HCT116 (cell line): Measurements from ENCODE around the gene UGDH. TPM values are rescaled to one million over a fixed set of nuclear protein-coding genes. Genes with fewer than 3 reads are reported as not detected.

Experiments used
- ATAC-seq: fragments of 200-7000 bp; cut with Tn5 transposase; 2 replicates; pipeline ENCODE4 v1.9.1; 2020; ENCODE audit warnings: mild to moderate bottlenecking, moderate library complexity
- BruUV-seq: library from RNA; stranded (reverse); fragments of 400-500 nt; replicated peaks from 2 replicates; lab custom pipeline; 2021; lab: Mats Ljungman, UMichigan
- CTCF ChIA-PET: fragments of 300-600 bp; sonication (Branson Sonifier 250); formaldehyde crosslinking; loops from one replicate; lab custom pipeline; 2021; ENCODE audit warnings: antibody characterized with exemption; lab: Charles Lee
- POLR2A ChIA-PET: fragments of 300-600, 350-600 bp; sonication (Branson Sonifier 250); formaldehyde crosslinking; loops from one replicate; lab custom pipeline; 2021; ENCODE audit warnings: antibody characterized with exemption; lab: Charles Lee
- RAD21 ChIA-PET, 2 experiments: fragments of 300-600 bp; sonication (Branson Sonifier 250); formaldehyde crosslinking; loops; one replicate each; lab custom pipeline; 2023; ENCODE audit warnings: low total read pairs in 2 of 2; ENCODE audit not compliant: uncharacterized antibody in 2 of 2, unreplicated experiment in 2 of 2, low non-redundant PET in 1 of 2; lab: Charles Lee
- DNase-seq: peaks from one replicate; pipeline ENCODE4 v3.0.0-alpha.2; 2010; ENCODE audit warnings: low read depth, low spot score
- H2AFZ ChIP-seq: fragments of 200-600 bp; shearing (Covaris generic), sonication (generic); 2 replicates; pipeline ENCODE4 v1.6.1; 2017; ENCODE audit warnings: low read depth, mixed run types, mixed read lengths, antibody characterized with exemption, low read length; ENCODE audit not compliant: poor library complexity, severe bottlenecking
- H3K27ac ChIP-seq: 2 replicates; pipeline ENCODE4 v1.5.1; 2012; ENCODE audit warnings: low read depth, low read length
- H3K27me3 ChIP-seq: fragments of 200-600 bp; sonication (generic); 2 replicates; pipeline ENCODE4 v1.6.1; 2016; ENCODE audit warnings: mixed run types, low read length, mixed read lengths; ENCODE audit not compliant: insufficient read depth
- H3K36me3 ChIP-seq, 2 experiments: fragments of 200-500 bp in 1 of 2; fragments of 200-600 bp in 1 of 2; sonication (Bioruptor generic) in 1 of 2; sonication (generic) in 1 of 2; 2 replicates each; pipeline versions ENCODE4 v1.5.1 to v1.6.1; 2014 to 2016; ENCODE audit warnings: low read length in 2 of 2, inconsistent platforms in 1 of 2, mixed read lengths in 1 of 2, mixed run types in 1 of 2; ENCODE audit not compliant: insufficient read depth in 2 of 2, control insufficient read depth in 1 of 2
- H3K4me1 ChIP-seq, 2 experiments: fragments of 200-600 bp in 1 of 2; sonication (generic) in 1 of 2; 2 replicates each; pipeline versions ENCODE4 v1.5.1 to v1.6.1; 2012 to 2017; ENCODE audit warnings: low read length in 2 of 2, inconsistent platforms in 1 of 2, mild to moderate bottlenecking in 1 of 2, mixed read lengths in 1 of 2, mixed run types in 1 of 2, moderate library complexity in 1 of 2; ENCODE audit not compliant: insufficient read depth in 2 of 2, control insufficient read depth in 1 of 2
- H3K4me2 ChIP-seq: fragments of 200-600 bp; sonication (generic); 2 replicates; pipeline ENCODE4 v1.6.1; 2017; ENCODE audit warnings: mixed run types, low read length, mixed read lengths
- H3K4me3 ChIP-seq, 2 experiments: fragments of 200-600 bp in 1 of 2; sonication (generic) in 1 of 2; replicated peaks in 1 of 2; 2 replicates each; pipeline ENCODE4 v1.5.1; 2011 to 2016; ENCODE audit warnings: low read length in 2 of 2, control low read depth in 1 of 2, low read depth in 1 of 2, mild to moderate bottlenecking in 1 of 2, mixed read lengths in 1 of 2, mixed run types in 1 of 2
- H3K79me2 ChIP-seq: fragments of 200-600 bp; sonication (generic); 2 replicates; pipeline ENCODE4 v1.6.1; 2017; ENCODE audit warnings: mild to moderate bottlenecking, mixed run types, low read length, moderate library complexity, mixed read lengths; ENCODE audit not compliant: insufficient read depth
- H3K9ac ChIP-seq: fragments of 200-600 bp; sonication (generic); 2 replicates; pipeline ENCODE4 v1.6.1; 2016; ENCODE audit warnings: low read length, mixed read lengths
- H3K9me2 ChIP-seq: fragments of 200-600 bp; sonication (generic), shearing (Covaris generic); 2 replicates; pipeline ENCODE4 v1.6.1; 2017; ENCODE audit warnings: mixed run types, mild to moderate bottlenecking, moderate library complexity; ENCODE audit not compliant: insufficient read depth
- H3K9me3 ChIP-seq, 2 experiments: fragments of 200-500 bp in 1 of 2; fragments of 200-600 bp in 1 of 2; sonication (Bioruptor generic) in 1 of 2; sonication (generic) in 1 of 2; 2 replicates each; pipeline ENCODE4 v1.6.1; 2014 to 2017; ENCODE audit warnings: low read length in 2 of 2, mixed read lengths in 2 of 2, inconsistent platforms in 1 of 2, low read depth in 1 of 2, mild to moderate bottlenecking in 1 of 2, mixed run types in 1 of 2, moderate library complexity in 1 of 2; ENCODE audit not compliant: control insufficient read depth in 1 of 2, insufficient read depth in 1 of 2
- H4K20me1 ChIP-seq: fragments of 200-600 bp; sonication (generic), shearing (Covaris generic); 2 replicates; pipeline ENCODE4 v1.6.1; 2017; ENCODE audit warnings: mixed run types, mild to moderate bottlenecking, moderate library complexity; ENCODE audit not compliant: insufficient read depth
- CBX3 ChIP-seq: IDR thresholded peaks from 2 replicates; pipeline ENCODE4 v1.6.1; 2012; ENCODE audit warnings: low read depth
- CEBPB ChIP-seq: IDR thresholded peaks from 2 replicates; pipeline ENCODE4 v1.6.1; 2012; ENCODE audit warnings: low read depth
- CTCF ChIP-seq, 3 experiments: fragments of 200-600 bp in 1 of 3; sonication (generic) in 1 of 3; IDR thresholded peaks in 2 of 3; conservative IDR thresholded peaks in 1 of 3; 2 replicates each; pipeline ENCODE4 v1.5.1; 2012 to 2017; ENCODE audit warnings: low read depth in 2 of 3, low read length in 2 of 3, antibody characterized with exemption in 1 of 3, borderline replicate concordance in 1 of 3, control low read depth in 1 of 3, mild to moderate bottlenecking in 1 of 3, mixed read lengths in 1 of 3, mixed run types in 1 of 3, moderate library complexity in 1 of 3; ENCODE audit not compliant: insufficient read depth in 1 of 3
- EGR1 ChIP-seq: IDR thresholded peaks from 2 replicates; pipeline ENCODE4 v1.6.1; 2012; ENCODE audit warnings: low read depth
- ELF1 ChIP-seq: IDR thresholded peaks from 2 replicates; pipeline ENCODE4 v1.6.1; 2012; ENCODE audit warnings: low read depth, borderline replicate concordance
- EZH2 ChIP-seq: fragments of 200-600 bp; sonication (generic); IDR thresholded peaks from 2 replicates; pipeline ENCODE4 v1.6.1; 2017; ENCODE audit warnings: antibody characterized with exemption, mixed run types
- EZH2phosphoT487 ChIP-seq: fragments of 200-600 bp; IDR thresholded peaks from 2 replicates; pipeline ENCODE4 v1.6.1; 2018; ENCODE audit warnings: antibody characterized with exemption, borderline replicate concordance
- FOSL1 ChIP-seq: IDR thresholded peaks from 2 replicates; pipeline ENCODE4 v1.6.1; 2012; ENCODE audit warnings: low read depth
- JUND ChIP-seq: IDR thresholded peaks from 2 replicates; pipeline ENCODE4 v1.6.1; 2012
- REST ChIP-seq: IDR thresholded peaks from 2 replicates; pipeline ENCODE4 v1.6.1; 2012; ENCODE audit warnings: low read depth
- SP1 ChIP-seq: IDR thresholded peaks from 2 replicates; pipeline ENCODE4 v1.6.1; 2012; ENCODE audit warnings: low read depth
- YY1 ChIP-seq: IDR thresholded peaks from 2 replicates; pipeline ENCODE4 v1.6.1; 2011; ENCODE audit warnings: low read length, low read depth, moderate library complexity, mild to moderate bottlenecking; ENCODE audit not compliant: insufficient replicate concordance; ENCODE audit errors: extremely low read depth
- ZFX ChIP-seq: fragments of 450-650 bp; IDR thresholded peaks from 2 replicates; pipeline ENCODE4 v1.6.1; 2017
- ZNF274 ChIP-seq: fragments of 200-500 bp; sonication (Bioruptor generic); IDR thresholded peaks from 2 replicates; pipeline ENCODE4 v1.6.1; 2014; ENCODE audit warnings: mild to moderate bottlenecking, low read depth, low read length, inconsistent platforms
- intact Hi-C: fragments of 100-400 bp; cut with micrococcal nuclease; formaldehyde crosslinking; loops from 2 replicates; pipeline ENCODE4 v1.10.0; 2022
- total RNA-seq: library from RNA; stranded (reverse); gene quantifications from one replicate; pipeline ENCODE4 v1.2.1, GENCODE V29; 2021; ENCODE audit not compliant: unreplicated experiment

The UGDH gene
- total RNA-seq, 1 experiment from 2014 or later: 67.9 TPM

- Histone ChIP-seq H3K79me2 (no peaks in the 10 kb centered on the region), H4K20me1 (no peaks in the 10 kb centered on the region), H3K9me3 (no peaks in the 10 kb centered on the region), H2AFZ (no peak overlapping the region), H3K36me3 (no peaks in the 10 kb centered on the region), H3K27me3 (no peaks in the 10 kb centered on the region), H3K4me1 (no peaks in the 10 kb centered on the region), H3K4me3 (no peak overlapping the region), H3K4me2 (no peak overlapping the region), H3K9ac (no peak overlapping the region), H3K27ac (no peak overlapping the region), H3K9me2 (no peaks in the 10 kb centered on the region)
- RAD21 ChIA-PET: no interaction called here
- ATAC-seq (no peak), DNase-seq (no peak)
- no peak for TF ChIP-seq EZH2
- no peak for TF ChIP-seq ZFX
- TF ChIP-seq CTCF (IDR thresholded peaks at IDR 0.05 in 2 of 3, conservative IDR thresholded peaks at IDR 0.05 in 1 of 3; ENCODE audit: borderline replicate concordance in 1 of 3, insufficient read depth in 1 of 3, low read depth in 2 of 3, low read length in 2 of 3): no peak
- TF ChIP-seq CEBPB: no peak
- TF ChIP-seq EZH2phosphoT487: no peak
- TF ChIP-seq EGR1: no peak
- TF ChIP-seq CBX3: no peak
- no peak for TF ChIP-seq ELF1
- TF ChIP-seq ZNF274: no peak
- TF ChIP-seq SP1: no peak
- TF ChIP-seq FOSL1: no peak
- no peak for TF ChIP-seq YY1
- TF ChIP-seq REST: no peak
- no peak for TF ChIP-seq JUND
- intact Hi-C loops: no loop called here
- BruUV-seq: no TSS peak
- CTCF ChIA-PET: no interaction called here
- POLR2A ChIA-PET: interaction anchor here (0.6 to 1.0 kb wide), 2 partner anchors 82 to 96 kb away, joined by 3 read pairs; partner anchors contain the start of gene SMIM14
These were observed 14.9 kb upstream of the UGDH start for GRCh38 chr4:39541987-39542610.
